Adipose tissue (tissue), 3 donors: ENCODE data around the gene MARK3. TPM values are rescaled to one million over a fixed set of nuclear protein-coding genes. Genes with fewer than 3 reads are reported as not detected.
"Not testable (repeated sequence)": the region's sequence is repeated elsewhere in the genome, so short reads cannot be mapped to it uniquely, and the experiment has no call there.

Experiments used
- H3K27ac ChIP-seq: one replicate; pipeline ENCODE4 v1.5.1; 2013; ENCODE audit warnings: low read depth, low read length
- WGBS, 3 donors: extraction: QIAGEN DNeasy Blood & Tissue Kit; methylation state at CpG; one replicate each; pipeline ENCODE4 v1.1.7; 2013; 5-methylcytosine and 5-hydroxymethylcytosine counted together
- polyA plus RNA-seq, 3 donors: library from polyadenylated mRNA; stranded (reverse); fragments of 200-250 nt; gene quantifications; one replicate each; pipeline ENCODE4 v1.2.3, GENCODE V29; 2013
- donor health status: healthy with polysubstance abuse.
- donor health status: Bipolar disorder and iron deficiency.
- donor health status: healthy.

The MARK3 gene
- polyA plus RNA-seq: 10 to 100 TPM; 36.4 to 47.8 (median 43.5) TPM

DNA sequence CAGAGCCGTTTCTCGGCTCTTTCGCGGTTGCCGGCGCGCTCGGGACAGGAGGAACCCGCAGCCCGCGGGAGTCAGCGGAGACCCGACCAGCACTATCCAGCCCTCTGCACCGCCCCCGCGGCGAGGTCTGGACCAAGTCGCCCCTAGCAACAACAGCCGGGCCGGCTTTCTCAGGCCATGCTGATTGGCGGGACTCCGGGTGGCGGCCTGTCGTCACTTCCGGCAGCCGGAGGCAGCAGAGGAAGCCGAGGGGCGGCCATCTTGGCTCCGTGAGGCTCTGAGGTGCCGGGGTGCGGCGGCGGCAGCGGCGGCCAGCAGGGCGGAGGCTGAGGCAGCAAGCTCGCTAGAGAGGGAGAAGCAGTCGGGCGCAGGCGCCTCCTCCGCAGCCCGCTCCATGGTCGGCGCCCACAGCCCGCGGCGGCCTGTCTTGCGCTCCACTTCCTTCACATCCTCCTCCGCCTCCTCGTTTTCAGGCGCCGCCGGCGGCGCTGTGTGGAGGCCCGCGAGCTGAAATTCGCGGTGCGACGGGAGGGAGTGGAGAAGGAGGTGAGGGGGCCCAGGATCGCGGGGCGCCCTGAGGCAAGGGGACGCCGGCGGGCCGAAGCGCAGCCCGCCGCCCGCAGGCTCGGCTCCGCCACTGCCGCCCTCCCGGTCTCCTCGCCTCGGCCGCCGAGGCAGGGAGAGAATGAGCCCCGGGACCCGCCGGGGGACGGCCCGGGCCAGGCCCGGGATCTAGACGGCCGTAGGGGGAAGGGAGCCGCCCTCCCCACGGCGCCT lies at the start of gene MARK3:
Gene MARK3, plus strand, starts transcription at position 264 of the 777 bp plus-strand sequence. CDS start 615 bp downstream, outside the sequence.
- 0 to 1% (median 0%) methylated on average over 74 to 90 of the region's 91 CpGs for WGBS, 3 donors
- peak within 1 kb of the TSS; percentile 76 for H3K27ac ChIP-seq

DNA sequence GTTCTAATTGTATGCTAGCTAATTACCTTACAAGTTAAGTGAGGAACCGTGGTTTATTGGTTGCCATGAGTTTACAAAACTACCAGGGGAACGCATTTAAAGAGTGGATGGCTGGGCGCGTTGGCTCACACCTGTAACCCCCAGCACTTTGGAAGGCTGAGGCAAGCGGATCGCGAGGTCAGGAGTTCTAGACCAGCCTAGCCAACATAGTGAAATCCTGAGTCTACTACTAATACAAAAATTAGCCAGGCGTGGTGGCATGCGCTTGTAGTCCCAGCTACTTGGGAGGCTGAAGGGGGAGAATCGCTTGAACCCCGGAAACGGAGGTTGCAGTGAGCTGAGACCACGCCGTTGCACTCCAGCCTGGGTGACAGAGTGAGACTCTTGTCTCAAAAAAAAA lies 49.0 kb upstream of the MARK3 start:
- WGBS, 3 donors: 89 to 95% (median 95%) methylated on average over 14 of the region's 14 CpGs
- H3K27ac ChIP-seq: no peak overlapping the region

GRCh38 chr14:103337794-103338193 lies 47.4 kb upstream of the MARK3 start:
- 83 to 86% (median 85%) methylated on average over 3 of the region's 3 CpGs for WGBS, 3 donors
- H3K27ac ChIP-seq: no peak overlapping the region

- no peak overlapping the region for H3K27ac ChIP-seq
- WGBS, 3 donors: 81 to 93% (median 89%) methylated on average over 6 of the region's 6 CpGs
Measured at GRCh38 chr14:103339561-103339960, 45.7 kb upstream of the MARK3 start.

DNA sequence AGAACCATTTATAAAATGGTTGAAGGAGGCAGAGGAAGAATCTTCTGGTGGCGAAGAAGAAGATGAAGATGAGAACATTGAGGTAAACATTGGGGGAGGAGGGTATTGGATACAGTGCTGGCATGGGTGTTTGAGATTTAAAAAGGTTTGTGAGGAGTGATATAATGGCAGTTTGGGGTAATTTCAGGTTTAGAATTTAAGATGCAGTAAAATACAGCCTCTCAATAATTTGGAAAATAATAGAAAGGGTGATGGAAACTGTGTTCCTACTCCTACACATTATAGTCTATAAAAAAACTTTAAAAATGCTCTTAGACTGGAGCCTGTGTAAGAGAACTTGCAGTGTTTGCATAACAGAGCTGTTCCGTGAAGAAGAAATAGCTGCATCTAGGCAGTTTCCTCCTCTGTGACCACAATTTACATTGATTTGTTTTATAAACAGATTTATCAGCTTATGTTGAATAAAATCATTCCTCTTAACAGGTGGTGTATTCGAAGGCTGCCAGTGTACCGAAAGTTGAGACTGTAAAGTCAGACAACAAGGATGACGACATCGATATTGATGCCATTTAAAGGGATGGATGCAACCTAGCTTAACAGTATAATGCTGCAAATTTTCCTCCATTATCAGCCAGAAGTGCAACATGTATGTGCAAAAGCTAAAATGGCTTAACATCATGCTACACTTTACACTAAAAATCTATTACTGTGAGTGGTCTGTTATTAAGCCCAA lies 44.6 kb upstream of the MARK3 start:
- WGBS, 3 donors: 61 to 87% (median 84%) methylated on average over 6 of the region's 6 CpGs
- no peak overlapping the region for H3K27ac ChIP-seq

DNA sequence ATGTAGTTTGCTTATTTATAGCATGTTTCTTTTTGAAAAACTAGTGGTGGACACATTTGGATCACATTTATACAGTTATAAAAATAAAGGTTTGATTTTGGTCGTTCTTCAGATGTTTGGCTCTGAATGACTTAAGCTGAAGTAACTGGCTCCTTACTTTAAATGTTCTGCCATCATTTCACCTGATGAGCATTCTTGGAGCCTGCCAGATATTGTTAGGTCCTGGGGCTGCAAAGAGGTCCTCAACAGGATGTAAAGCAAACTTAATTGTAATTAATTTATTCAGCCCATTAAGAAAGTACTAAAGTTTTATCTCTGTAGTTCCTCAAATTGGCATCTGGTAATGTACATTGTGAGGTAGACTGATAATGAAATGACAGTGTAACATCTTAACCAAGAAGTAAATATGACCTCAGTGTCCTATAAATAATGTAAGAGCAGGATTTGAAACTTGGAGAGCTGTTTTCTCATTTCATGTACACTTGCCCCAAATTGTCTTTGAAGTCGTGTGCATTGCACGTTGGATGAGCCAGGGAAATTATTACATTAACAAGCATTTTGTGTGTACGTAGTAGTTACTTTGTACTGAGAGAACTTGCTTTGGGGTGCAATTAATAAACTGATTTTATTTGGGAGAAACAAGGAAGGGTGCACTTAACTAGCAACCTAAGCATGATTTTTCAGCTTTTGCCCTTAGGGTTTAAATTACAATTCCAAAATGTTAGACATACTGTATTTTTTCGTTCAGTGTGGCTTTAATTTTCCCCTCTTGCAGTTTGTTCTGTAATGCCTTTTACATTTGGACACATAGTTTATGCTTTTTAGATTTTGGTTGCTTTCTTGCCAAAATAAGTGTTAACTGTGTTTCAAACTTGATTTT lies 43.7 kb upstream of the MARK3 start:
- 78 to 84% (median 79%) methylated on average over 5 of the region's 5 CpGs for WGBS, 3 donors
- no peak overlapping the region for H3K27ac ChIP-seq

DNA sequence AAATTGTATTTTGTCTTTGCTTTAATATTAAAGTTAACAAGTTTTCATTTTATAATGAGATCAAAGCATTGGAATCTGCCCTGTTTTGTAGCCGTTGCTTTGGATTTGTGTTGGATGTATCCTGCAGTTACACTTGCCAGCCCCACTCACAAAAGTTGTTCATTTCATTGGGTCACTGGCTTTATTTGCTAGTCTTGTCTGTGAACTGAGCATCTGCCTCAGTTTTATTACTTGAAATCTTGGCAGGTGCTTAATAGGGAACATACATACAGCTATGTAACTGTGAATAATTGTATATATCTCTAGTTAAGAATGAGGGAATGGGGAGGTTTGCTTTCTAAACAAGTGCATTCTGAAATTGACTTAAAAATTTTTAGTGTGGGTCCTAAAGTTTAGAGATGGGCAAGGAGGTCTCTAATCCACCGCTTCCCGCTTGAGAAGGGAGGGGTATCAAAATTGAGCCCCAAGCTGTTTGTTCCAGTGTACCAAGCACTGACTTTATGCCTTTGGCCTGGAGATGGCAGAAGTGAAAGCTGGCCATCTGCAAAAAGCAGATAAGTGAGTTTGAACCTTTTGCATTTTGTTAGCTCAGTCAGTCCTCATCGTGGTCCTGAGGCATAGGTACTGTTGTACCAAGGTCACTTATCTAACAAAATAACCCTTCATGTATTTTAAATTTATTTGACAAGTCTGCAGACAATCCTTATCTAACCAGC lies 41.9 kb upstream of the MARK3 start:
- H3K27ac ChIP-seq: no peak overlapping the region
- 72 to 90% (median 85%) methylated on average over 4 of the region's 4 CpGs for WGBS, 3 donors

DNA sequence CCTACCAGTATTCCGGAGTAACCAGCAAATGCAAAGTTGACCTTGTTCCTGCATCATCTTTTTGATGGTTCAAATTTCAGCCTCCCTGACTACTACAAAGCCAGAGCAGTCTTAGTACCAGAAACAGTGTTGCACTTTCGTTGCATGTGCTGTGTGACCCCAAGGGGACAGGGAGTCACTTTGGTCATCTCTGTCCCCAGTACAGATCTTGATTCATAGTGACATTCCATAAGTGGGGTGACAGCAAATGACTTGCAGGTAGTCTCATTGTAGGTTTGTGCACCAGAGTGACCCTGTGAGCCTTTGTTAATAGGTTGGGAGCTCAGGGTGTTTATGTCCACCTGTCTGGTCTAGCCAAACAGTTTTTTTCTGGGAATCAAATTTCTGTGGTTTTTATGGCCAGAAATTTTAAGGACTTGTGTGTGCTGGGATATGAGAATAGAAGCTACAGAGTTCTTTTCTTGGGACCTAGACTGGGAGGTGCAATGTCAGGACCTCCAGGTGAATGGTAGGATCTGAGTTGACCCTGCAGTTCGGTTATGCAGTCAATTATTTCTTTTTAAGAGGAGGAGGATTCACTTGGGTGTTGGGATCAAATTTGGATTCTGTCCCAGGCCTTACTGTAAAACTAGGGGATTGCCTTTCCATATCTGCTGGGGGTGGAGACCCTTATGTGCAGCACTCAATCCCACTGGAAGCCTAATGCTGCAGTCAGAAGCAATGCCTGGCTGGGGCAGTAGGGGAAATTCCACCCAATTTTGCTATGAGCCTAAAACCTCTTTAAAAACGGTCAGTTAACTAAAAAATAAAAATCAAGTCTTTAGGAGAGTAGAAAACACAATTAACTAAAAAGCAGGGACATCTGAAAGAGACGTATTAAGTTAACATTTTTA lies 41.1 kb upstream of the MARK3 start:
- no peak overlapping the region for H3K27ac ChIP-seq
- 81 to 88% (median 83%) methylated on average over 5 of the region's 5 CpGs for WGBS, 3 donors

- WGBS, 3 donors: 41 to 58% (median 57%) methylated on average over 3 of the region's 3 CpGs
Measured at GRCh38 chr14:103346286-103346685, 38.9 kb upstream of the MARK3 start.

DNA sequence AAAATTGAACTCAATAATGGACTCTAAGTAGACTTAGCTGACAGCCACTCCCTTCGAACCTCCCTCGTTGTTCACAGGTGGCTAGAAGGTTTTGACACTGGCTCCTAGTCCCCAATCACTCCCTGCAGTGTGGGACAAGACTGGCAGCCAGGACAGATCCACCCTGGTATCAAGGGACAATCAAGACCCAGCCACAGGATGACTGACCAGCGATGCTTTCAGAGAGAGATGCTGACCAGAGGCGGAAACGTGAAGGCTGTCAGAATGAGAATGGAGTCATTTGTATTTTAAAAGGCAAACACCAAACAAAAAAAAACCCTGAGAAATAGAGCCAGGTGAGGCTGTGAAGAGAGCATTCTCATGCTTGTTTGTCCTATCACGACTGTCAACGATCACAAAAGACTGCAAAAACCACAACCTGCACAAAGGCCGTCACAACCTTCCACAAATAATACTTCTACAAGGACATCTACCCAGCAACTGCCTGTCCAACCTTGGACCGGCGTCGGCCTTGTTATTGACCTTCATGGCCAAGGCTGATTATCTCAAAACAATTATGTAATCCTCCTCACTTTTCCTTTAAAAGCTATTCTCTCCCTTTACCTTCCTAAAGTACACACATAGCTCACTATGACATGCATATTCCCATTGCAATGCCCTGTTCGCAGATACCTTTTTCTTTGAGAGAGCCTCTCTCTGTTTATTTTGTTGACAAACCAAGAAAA lies 38.0 kb upstream of the MARK3 start:
- H3K27ac ChIP-seq: no peak overlapping the region
- WGBS, 3 donors: 27 to 70% (median 70%) methylated on average over 12 of the region's 12 CpGs

More at GRCh38 chr14:103346286-103346685, 38.9 kb upstream of the MARK3 start:
- no peak overlapping the region for H3K27ac ChIP-seq

DNA sequence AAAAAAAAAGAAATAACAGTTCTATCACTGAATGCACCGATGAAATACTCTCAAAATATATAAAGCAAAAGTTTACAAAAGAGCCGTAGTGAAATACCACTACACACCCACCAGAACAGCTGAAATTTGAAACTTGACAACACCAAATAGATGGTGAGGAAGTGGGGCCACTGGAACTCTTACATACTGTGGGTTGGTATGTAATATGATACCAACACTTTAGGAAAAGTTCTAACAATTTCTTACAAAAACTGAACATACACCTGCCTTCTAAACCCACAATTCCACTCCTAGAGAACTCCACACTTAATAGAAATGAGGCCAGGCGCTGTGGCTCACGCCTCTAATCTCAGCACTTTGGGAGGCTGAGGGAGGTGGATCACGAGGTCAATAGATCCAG lies 37.1 kb upstream of the MARK3 start:
- 82 to 90% (median 85%) methylated on average over 5 of the region's 5 CpGs for WGBS, 3 donors
- no peak overlapping the region for H3K27ac ChIP-seq

DNA sequence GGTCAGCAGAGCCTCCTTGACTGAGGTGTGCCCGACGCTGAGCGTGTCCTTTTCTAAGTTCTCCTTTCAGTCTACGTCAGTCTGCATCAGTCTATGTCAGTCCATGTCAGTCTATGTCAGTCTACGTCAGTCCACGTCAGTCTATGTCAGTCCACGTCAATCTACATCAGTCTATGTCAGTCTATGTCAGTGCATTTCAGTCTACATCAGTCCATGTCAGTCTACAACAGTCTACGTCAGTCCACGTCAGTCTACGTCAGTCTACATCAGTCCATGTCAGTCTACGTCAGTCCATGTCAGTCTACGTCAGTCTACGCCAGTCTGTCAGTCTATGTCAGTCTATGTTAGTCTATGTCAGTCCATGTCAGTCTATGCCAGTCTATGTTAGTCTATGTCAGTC lies 35.2 kb upstream of the MARK3 start:
- 90 to 93% (median 92%) methylated on average over 13 of the region's 13 CpGs for WGBS, 3 donors
- H3K27ac ChIP-seq: no peak overlapping the region

- WGBS, 3 donors: 73 to 87% (median 81%) methylated on average over 7 of the region's 7 CpGs
- H3K27ac ChIP-seq: no peak overlapping the region
Measured at GRCh38 chr14:103353362-103353761, 31.9 kb upstream of the MARK3 start.

DNA sequence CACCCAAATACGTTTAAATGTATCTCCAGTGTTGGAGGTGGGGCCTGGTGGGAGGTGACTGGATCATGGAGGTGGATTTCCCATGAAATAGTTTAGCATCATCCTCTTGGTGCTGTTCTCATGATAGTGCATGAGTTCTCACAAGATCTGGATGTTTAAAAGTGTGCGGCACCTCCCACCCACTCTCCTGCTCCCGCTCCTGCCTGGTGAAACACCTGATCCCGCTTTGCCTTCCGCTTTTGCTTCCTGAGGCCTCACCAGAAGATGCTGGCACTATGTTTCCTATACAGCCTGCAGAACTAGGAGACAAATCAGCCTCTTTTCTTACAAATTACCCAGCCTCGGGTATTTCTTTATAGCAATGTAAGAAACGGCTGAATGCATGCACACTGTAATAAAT lies 31.1 kb upstream of the MARK3 start:
- WGBS, 3 donors: 78 to 87% (median 83%) methylated on average over 7 of the region's 7 CpGs
- no peak overlapping the region for H3K27ac ChIP-seq

GRCh38 chr14:103356024-103356682 lies 29.1 kb upstream of the MARK3 start:
- no peak overlapping the region for H3K27ac ChIP-seq
- WGBS, 3 donors: 57 to 68% (median 59%) methylated on average over 9 of the region's 9 CpGs

- 88 to 94% (median 89%) methylated on average over 10 of the region's 10 CpGs for WGBS, 3 donors
- H3K27ac ChIP-seq: not testable (repeated sequence)
Measured at GRCh38 chr14:103357552-103357951, 27.7 kb upstream of the MARK3 start.
